Aorta (tissue), 5 donors: ENCODE results near the gene SORL1. TPM values are rescaled to one million over a fixed set of nuclear protein-coding genes. Genes with fewer than 3 reads are reported as not detected.
A peak's percentile ranks its signal among the peaks of the same experiment; 100 is the strongest.

Source experiments
- ATAC-seq: fragments of 200-7000 bp; cut with Tn5 transposase; one replicate; pipeline ENCODE4 v1.9.1; 2022; ENCODE audit warnings: moderate library complexity; ENCODE audit not compliant: low FRiP score
- DNase-seq, 2 donors: peaks; one replicate each; pipeline ENCODE4 v3.0.0-alpha.2; 2020
- H3K27ac ChIP-seq, 2 donors: one replicate each; pipeline ENCODE4 v1.5.1; 2013; ENCODE audit warnings: low read length in 2 of 2, mild to moderate bottlenecking in 2 of 2, moderate library complexity in 2 of 2, control low read depth in 1 of 2, inconsistent platforms in 1 of 2, low read depth in 1 of 2
- H3K27me3 ChIP-seq, 2 donors: one replicate each; pipeline ENCODE4 v1.6.1; 2013; ENCODE audit warnings: control low read depth in 1 of 2, low read length in 1 of 2, mild to moderate bottlenecking in 1 of 2, moderate library complexity in 1 of 2; ENCODE audit not compliant: insufficient read depth in 2 of 2, control insufficient read depth in 1 of 2
- H3K36me3 ChIP-seq, 2 donors: one replicate each; pipeline ENCODE4 v1.6.1; 2013; ENCODE audit warnings: control low read depth in 1 of 2, low read length in 1 of 2, mild to moderate bottlenecking in 1 of 2; ENCODE audit not compliant: insufficient read depth in 2 of 2, control insufficient read depth in 1 of 2
- H3K4me1 ChIP-seq, 2 donors: one replicate each; pipeline ENCODE4 v1.6.1; 2013; ENCODE audit warnings: low read length in 2 of 2, control low read depth in 1 of 2, mild to moderate bottlenecking in 1 of 2, moderate library complexity in 1 of 2; ENCODE audit not compliant: insufficient read depth in 2 of 2, control insufficient read depth in 1 of 2
- H3K4me3 ChIP-seq, 2 donors: one replicate each; pipeline ENCODE4 v1.5.1; 2013; ENCODE audit warnings: low read length in 2 of 2, control low read depth in 1 of 2, mild to moderate bottlenecking in 1 of 2
- H3K9me3 ChIP-seq: one replicate; pipeline ENCODE4 v1.6.1; 2013; ENCODE audit warnings: mild to moderate bottlenecking, low read length; ENCODE audit not compliant: control insufficient read depth
- WGBS, 2 donors: extraction: QIAGEN DNeasy Blood & Tissue Kit; methylation state at CpG; one replicate each; pipeline ENCODE4 v1.1.7; 2013; 5-methylcytosine and 5-hydroxymethylcytosine counted together
- intact Hi-C, 2 donors: fragments of 100-400 bp; cut with DNase I; formaldehyde crosslinking; loops; one replicate each; pipeline versions ENCODE4 v1.14.2 to v1.15.0; 2022
- polyA plus RNA-seq, 2 donors: library from polyadenylated mRNA; stranded (reverse); fragments of 200-250 nt; gene quantifications; one replicate each; pipeline ENCODE4 v1.2.3, GENCODE V29; 2013
- total RNA-seq, 2 donors: library from RNA; stranded (reverse); fragmentation: NEBNext Ultra II Directional; extraction: Animal tissue kit (Norgen Biotek cat#: 25700); gene quantifications; one replicate each; pipeline ENCODE4 v1.2.1, GENCODE V29; 2021
- donor health status: healthy with polysubstance abuse.
- donor health status: Bipolar disorder and iron deficiency.
- donor health status: DM: no; HTN: no; CAD: no.
- donor health status: DM: no; HTN: no; CAD: no.
- donor health status: DM: yes; HTN: yes; CAD: no.

Gene SORL1
- total and polyA plus RNA-seq, 4 donors, result 0.79 to 37.2 (median 18.3) TPM

DNA sequence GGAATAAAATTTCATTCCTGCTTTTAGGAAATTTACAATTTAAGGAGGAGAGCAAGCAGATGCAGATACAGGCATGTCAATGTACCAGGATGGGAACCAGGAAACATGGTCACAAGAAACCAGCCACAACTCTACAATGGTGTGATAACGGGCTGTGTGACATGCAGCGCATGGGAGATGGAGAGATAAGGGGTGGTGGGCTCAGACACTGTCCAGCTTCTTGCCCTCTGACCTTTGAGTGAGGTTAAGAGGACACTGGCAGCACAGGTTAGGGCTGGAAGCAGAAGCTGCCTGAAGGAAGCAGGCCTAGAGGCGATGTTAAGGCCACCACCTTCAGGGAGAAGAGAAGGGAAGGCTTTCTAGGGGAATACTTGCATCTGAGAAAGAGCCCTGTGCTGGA is 3.0 kb downstream of the SORL1 start:
- no peaks in the 10 kb centered on the region for H3K36me3 ChIP-seq
- no peak overlapping the region for H3K4me3 ChIP-seq
- 97 to 99% methylated on average over 3 of the region's 3 CpGs for WGBS, 2 donors
- no peaks in the 10 kb centered on the region for H3K4me1 ChIP-seq
- no peak for ATAC-seq
- H3K27me3 ChIP-seq, result no peaks in the 10 kb centered on the region
- H3K27ac ChIP-seq, result no peak overlapping the region
- no peaks in the 10 kb centered on the region for H3K9me3 ChIP-seq
- no peak for DNase-seq
- intact Hi-C loops, result loop anchor here in 1 of 2 donors (10.0 kb wide), 1 partner anchor 130 kb away; no protein-coding TSS in a partner anchor

- no peaks in the 10 kb centered on the region for H3K36me3 ChIP-seq
- no peaks in the 10 kb centered on the region for H3K4me1 ChIP-seq
- 96 to 100% methylated on average over 2 of the region's 2 CpGs for WGBS, 2 donors
- H3K9me3 ChIP-seq, result no peaks in the 10 kb centered on the region
- DNase-seq (no peak), ATAC-seq (no peak)
- H3K27me3 ChIP-seq, result no peaks in the 10 kb centered on the region
- H3K27ac ChIP-seq, result no peak overlapping the region
- intact Hi-C loops, result loop anchor here in 1 of 2 donors (10.0 kb wide), 1 partner anchor 131 kb away; no protein-coding TSS in a partner anchor
- no peak overlapping the region for H3K4me3 ChIP-seq
Observed at GRCh38 chr11:121456151-121456550, 4.0 kb downstream of the SORL1 start.

GRCh38 chr11:121456816-121457431 is 4.8 kb downstream of the SORL1 start:
- H3K27ac ChIP-seq, result no peak overlapping the region
- no peaks in the 10 kb centered on the region for H3K9me3 ChIP-seq
- no peaks in the 10 kb centered on the region for H3K27me3 ChIP-seq
- no peak for DNase-seq
- H3K36me3 ChIP-seq, result no peaks in the 10 kb centered on the region
- WGBS, 2 donors, result 77 to 86% methylated on average over 11 of the region's 11 CpGs
- no peak for ATAC-seq
- intact Hi-C loops, result loop anchor here in 1 of 2 donors (10.0 kb wide), 1 partner anchor 132 kb away; no protein-coding TSS in a partner anchor
- H3K4me1 ChIP-seq, result no peaks in the 10 kb centered on the region
- H3K4me3 ChIP-seq, result no peak overlapping the region

GRCh38 chr11:121458551-121458950 is 6.4 kb downstream of the SORL1 start:
- Histone ChIP-seq H3K36me3 (no peaks in the 10 kb centered on the region), H3K27me3 (no peaks in the 10 kb centered on the region), H3K9me3 (no peaks in the 10 kb centered on the region), H3K4me3 (no peak overlapping the region), H3K4me1 (no peaks in the 10 kb centered on the region), H3K27ac (no peak overlapping the region)
- 96 to 97% methylated on average over 9 of the region's 9 CpGs for WGBS, 2 donors
- intact Hi-C loops, result loop anchor here in 1 of 2 donors (10.0 kb wide), 1 partner anchor 134 kb away; no protein-coding TSS in a partner anchor
- no peak for DNase-seq
- ATAC-seq, result no peak

DNA sequence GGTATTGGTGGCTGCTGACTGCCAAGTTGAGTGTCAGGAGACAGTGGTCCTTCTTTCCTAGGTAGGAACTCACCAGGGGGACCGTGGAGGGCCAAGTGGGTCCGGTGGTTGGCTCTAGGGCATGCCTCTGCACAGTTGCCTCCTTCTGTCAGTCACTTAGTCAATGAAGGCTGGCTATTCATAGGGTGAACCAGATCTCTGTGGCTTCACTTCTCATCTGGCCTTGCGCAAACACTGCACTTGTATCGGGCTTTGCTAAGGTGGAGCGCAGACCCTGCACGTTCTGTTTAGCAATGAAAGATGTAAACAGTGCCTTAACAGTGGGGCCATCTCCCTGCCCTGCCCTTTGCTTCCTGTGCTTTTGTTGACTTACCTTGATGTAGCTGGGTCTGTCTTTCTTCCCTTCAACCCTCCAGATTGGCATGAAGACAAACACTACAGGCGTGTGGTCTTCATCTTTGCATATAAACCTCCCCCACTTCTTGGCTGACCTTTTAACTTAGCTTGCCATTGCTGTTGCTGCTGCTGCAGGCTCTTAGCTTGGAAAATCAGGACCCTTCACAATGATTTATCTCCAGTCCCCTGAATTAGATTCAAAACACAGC is 7.4 kb downstream of the SORL1 start:
- DNase-seq (no peak), ATAC-seq (no peak)
- Histone ChIP-seq H3K27me3 (no peaks in the 10 kb centered on the region), H3K27ac (no peak overlapping the region), H3K4me3 (no peak overlapping the region), H3K36me3 (no peaks in the 10 kb centered on the region), H3K9me3 (no peaks in the 10 kb centered on the region), H3K4me1 (no peaks in the 10 kb centered on the region)
- intact Hi-C loops, result loop anchor here in 1 of 2 donors (10.0 kb wide), 1 partner anchor 135 kb away; no protein-coding TSS in a partner anchor
- 89 to 92% methylated on average over 7 of the region's 7 CpGs for WGBS, 2 donors

- Histone ChIP-seq H3K27ac (no peak overlapping the region), H3K9me3 (no peaks in the 10 kb centered on the region)
Observed at GRCh38 chr11:121460941-121461514, 8.9 kb downstream of the SORL1 start.

GRCh38 chr11:121461843-121462242 is 9.7 kb downstream of the SORL1 start:
- no peaks in the 10 kb centered on the region for H3K9me3 ChIP-seq
- no peaks in the 10 kb centered on the region for H3K36me3 ChIP-seq
- WGBS, 2 donors, result 95% methylated on average over 7 of the region's 7 CpGs
- intact Hi-C loops, result no loop called here
- H3K27me3 ChIP-seq, result no peaks in the 10 kb centered on the region
- no peak overlapping the region for H3K27ac ChIP-seq
- DNase-seq (no peak), ATAC-seq (no peak)
- no peaks in the 10 kb centered on the region for H3K4me1 ChIP-seq
- no peak overlapping the region for H3K4me3 ChIP-seq

More at GRCh38 chr11:121460941-121461514, 8.9 kb downstream of the SORL1 start:
- H3K4me1 ChIP-seq, result no peaks in the 10 kb centered on the region
- no peaks in the 10 kb centered on the region for H3K36me3 ChIP-seq
- ATAC-seq (no peak), DNase-seq (no peak)
- 95 to 97% methylated on average over 4 of the region's 4 CpGs for WGBS, 2 donors
- intact Hi-C loops, result no loop called here
- no peaks in the 10 kb centered on the region for H3K27me3 ChIP-seq
- H3K4me3 ChIP-seq, result no peak overlapping the region

DNA sequence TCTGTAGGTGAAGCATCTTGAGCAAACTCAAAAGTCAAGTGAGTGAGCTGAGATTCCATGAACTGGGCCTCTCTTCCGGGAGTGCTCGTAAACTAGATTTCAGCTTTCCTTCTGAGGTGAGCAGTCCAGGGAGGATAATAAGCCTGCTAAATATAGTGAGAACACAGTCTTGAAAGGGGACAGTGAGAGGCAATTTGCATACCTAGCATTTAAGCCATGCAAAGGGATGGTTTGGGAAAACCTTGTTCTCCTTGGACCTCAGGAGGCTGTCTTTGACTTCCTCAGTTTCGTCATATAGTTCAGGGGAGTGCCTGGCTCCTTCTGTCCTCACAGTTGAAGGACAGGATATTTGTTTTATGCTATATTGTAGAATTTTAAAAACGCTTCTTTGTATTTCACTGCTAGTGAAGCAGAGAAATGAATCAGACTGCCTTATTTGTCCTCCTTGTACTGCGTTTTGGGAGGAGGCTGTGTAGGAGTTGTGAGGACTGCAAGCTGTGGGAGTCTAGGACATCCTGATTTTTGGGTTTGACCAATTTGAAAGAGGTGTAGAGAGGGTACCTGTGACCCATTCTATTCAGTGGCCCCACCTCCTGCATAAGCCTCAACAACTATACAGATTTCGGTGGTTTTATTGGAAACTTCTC is 11.7 kb downstream of the SORL1 start:
- no peaks in the 10 kb centered on the region for H3K36me3 ChIP-seq
- H3K27me3 ChIP-seq, result no peaks in the 10 kb centered on the region
- no peaks in the 10 kb centered on the region for H3K9me3 ChIP-seq
- DNase-seq, result no peak
- 88 to 95% methylated on average over 6 of the region's 6 CpGs for WGBS, 2 donors
- peak overlapping the region in 1 of 2 donors; percentile 34 for H3K27ac ChIP-seq
- H3K4me1 ChIP-seq, result peaks cover 0 to 4% of the 10 kb centered on the region in 2 donors
- H3K4me3 ChIP-seq, result no peak overlapping the region
- intact Hi-C loops, result no loop called here
- ATAC-seq, result no peak
